GM18520 (cell line): ENCODE measurements around the gene VAPB.
A peak's percentile ranks its signal among the peaks of the same experiment; 100 is the strongest.

ENCODE experiments used
- ATAC-seq: cut with Tn5 transposase; IDR thresholded peaks from one replicate; pipeline ENCODE4 v1.9.1; 2021; ENCODE audit not compliant: unreplicated experiment

The VAPB gene

GRCh38 chr20:58377766-58378401 is 11.1 kb upstream of the VAPB start:
- ATAC-seq = no peak

- no peak for ATAC-seq
Observed at GRCh38 chr20:58378704-58379103, 10.3 kb upstream of the VAPB start.

- ATAC-seq = no peak
Observed at GRCh38 chr20:58381627-58382026, 7.4 kb upstream of the VAPB start.

GRCh38 chr20:58382096-58382495 is 6.9 kb upstream of the VAPB start:
- no peak for ATAC-seq

GRCh38 chr20:58384821-58385220 is 4.2 kb upstream of the VAPB start:
- no peak for ATAC-seq

GRCh38 chr20:58388028-58388601 is 914 bp upstream of the VAPB start:
- no peak for ATAC-seq

GRCh38 chr20:58389324-58389967 is 417 bp downstream of the VAPB start:
- ATAC-seq = peak; percentile 16

GRCh38 chr20:58389968-58390658 is 1.1 kb downstream of the VAPB start:
- ATAC-seq = no peak

GRCh38 chr20:58390659-58391035 is 1.6 kb downstream of the VAPB start:
- no peak for ATAC-seq

- ATAC-seq = no peak
Observed at GRCh38 chr20:58392286-58392685, 3.3 kb downstream of the VAPB start.

GRCh38 chr20:58393299-58393698 is 4.3 kb downstream of the VAPB start:
- ATAC-seq = no peak

- no peak for ATAC-seq
Observed at GRCh38 chr20:58394801-58395200, 5.8 kb downstream of the VAPB start.

GRCh38 chr20:58395604-58396003 is 6.6 kb downstream of the VAPB start:
- ATAC-seq = no peak

- ATAC-seq = no peak
Observed at GRCh38 chr20:58397429-58397828, 8.4 kb downstream of the VAPB start.

- no peak for ATAC-seq
Observed at GRCh38 chr20:58398254-58398653, 9.2 kb downstream of the VAPB start.

- no peak for ATAC-seq
Observed at GRCh38 chr20:58399926-58400325, 10.9 kb downstream of the VAPB start.

- no peak for ATAC-seq
Observed at GRCh38 chr20:58401162-58401561, 12.1 kb downstream of the VAPB start.

- ATAC-seq = no peak
Observed at GRCh38 chr20:58402305-58402704, 13.3 kb downstream of the VAPB start.

GRCh38 chr20:58402827-58403226 is 13.8 kb downstream of the VAPB start:
- no peak for ATAC-seq

GRCh38 chr20:58403272-58403671 is 14.2 kb downstream of the VAPB start:
- no peak for ATAC-seq

- ATAC-seq = no peak
Observed at GRCh38 chr20:58405504-58406291, 16.7 kb downstream of the VAPB start.
